Keratinocyte (primary cell): ENCODE results near the gene ITGB1BP1.

Experiments
- EZH2 ChIP-seq: IDR thresholded peaks from one replicate; pipeline ENCODE4 v1.6.1; 2012; ENCODE audit warnings: inconsistent platforms, mild to moderate bottlenecking, low read length, moderate library complexity
- TF ChIP-seq, protein P1 (sequence below), 3 experiments: IDR thresholded peaks in 1 of 3; conservative IDR thresholded peaks in 1 of 3; optimal IDR thresholded peaks in 1 of 3; 2 replicates in 2 of 3; 3 replicates in 1 of 3; pipeline versions ENCODE3 to v1.5.1; 2011; ENCODE audit warnings: low read length in 3 of 3, mild to moderate bottlenecking in 3 of 3, moderate library complexity in 2 of 3, control low read depth in 1 of 3, inconsistent platforms in 1 of 3; ENCODE audit not compliant: insufficient read depth in 2 of 3; ENCODE audit errors: extremely low read depth in 1 of 3

DNA sequence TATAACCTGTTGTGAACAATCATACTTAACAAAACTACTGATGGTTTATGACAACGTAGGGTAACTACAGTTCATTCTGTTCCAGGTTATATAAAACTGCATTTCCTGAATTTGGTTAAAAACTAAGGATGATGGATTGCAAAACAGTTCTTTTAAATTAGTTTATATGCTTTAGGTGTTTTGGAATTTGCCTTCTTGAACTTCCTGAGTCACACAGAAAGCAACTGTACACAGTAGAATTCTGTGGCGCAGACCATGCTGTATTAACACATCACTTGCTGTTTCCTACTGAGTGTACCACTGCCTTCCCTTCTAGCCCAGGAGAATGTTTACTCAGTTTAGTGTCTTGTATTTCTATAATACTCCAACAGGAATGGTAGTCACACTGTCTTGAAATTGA, 19.4 kb downstream of the ITGB1BP1 start:
- TF ChIP-seq, protein P1, sequence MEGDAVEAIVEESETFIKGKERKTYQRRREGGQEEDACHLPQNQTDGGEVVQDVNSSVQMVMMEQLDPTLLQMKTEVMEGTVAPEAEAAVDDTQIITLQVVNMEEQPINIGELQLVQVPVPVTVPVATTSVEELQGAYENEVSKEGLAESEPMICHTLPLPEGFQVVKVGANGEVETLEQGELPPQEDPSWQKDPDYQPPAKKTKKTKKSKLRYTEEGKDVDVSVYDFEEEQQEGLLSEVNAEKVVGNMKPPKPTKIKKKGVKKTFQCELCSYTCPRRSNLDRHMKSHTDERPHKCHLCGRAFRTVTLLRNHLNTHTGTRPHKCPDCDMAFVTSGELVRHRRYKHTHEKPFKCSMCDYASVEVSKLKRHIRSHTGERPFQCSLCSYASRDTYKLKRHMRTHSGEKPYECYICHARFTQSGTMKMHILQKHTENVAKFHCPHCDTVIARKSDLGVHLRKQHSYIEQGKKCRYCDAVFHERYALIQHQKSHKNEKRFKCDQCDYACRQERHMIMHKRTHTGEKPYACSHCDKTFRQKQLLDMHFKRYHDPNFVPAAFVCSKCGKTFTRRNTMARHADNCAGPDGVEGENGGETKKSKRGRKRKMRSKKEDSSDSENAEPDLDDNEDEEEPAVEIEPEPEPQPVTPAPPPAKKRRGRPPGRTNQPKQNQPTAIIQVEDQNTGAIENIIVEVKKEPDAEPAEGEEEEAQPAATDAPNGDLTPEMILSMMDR (optimal IDR thresholded peaks at IDR 0.05 in 1 of 3, IDR thresholded peaks at IDR 0.05 in 1 of 3, conservative IDR thresholded peaks at IDR 0.05 in 1 of 3; ENCODE audit: extremely low read depth in 1 of 3, insufficient read depth in 2 of 3, low read length in 3 of 3): no peak
- no peak for TF ChIP-seq EZH2
